GM12872 (cell line): Measurements from ENCODE around the gene HRH4.

ENCODE experiments used
- CTCF ChIP-seq: IDR thresholded peaks from 3 replicates; pipeline ENCODE4 v1.5.1; 2011; ENCODE audit warnings: low read depth, mild to moderate bottlenecking, low read length, moderate library complexity; ENCODE audit not compliant: insufficient read depth

Gene HRH4

GRCh38 chr18:24494586-24494985, 34.1 kb downstream of the HRH4 start:
- no peak for TF ChIP-seq CTCF

DNA sequence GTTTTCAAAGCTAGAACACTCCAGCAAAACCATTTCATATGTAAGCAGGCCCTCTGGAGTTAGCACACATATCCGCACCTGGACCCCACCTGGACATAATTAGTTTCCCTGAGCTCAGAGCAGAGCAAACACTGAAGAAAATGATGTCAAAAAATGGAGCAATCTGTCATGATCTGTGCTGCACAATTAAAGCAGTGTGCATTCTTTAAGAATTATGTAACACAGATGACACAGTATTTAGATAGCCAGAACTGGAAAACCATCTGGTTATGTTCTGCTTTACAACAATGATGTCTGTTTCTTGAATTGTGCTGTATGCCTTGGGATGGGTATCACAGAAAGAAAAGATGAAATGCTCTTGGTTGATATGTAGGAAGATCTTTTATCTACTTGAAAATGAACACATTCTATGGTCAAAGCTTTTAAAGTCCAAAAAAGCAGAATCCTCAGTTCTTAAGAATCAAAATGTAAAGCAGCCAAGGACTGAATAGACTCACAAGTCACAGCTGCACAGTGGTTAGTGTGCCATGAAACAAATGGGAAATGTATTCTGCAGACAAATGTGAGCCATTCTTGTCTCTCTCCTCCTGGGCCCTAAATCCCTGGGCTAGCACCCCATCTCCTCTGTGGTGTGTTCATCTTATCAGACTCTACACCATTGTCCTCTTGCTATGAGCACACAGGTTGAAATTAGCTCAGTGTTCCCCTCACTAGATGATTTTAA, 36.8 kb downstream of the HRH4 start:
- TF ChIP-seq CTCF = no peak

GRCh38 chr18:24499814-24500213, 39.4 kb downstream of the HRH4 start:
- no peak for TF ChIP-seq CTCF

DNA sequence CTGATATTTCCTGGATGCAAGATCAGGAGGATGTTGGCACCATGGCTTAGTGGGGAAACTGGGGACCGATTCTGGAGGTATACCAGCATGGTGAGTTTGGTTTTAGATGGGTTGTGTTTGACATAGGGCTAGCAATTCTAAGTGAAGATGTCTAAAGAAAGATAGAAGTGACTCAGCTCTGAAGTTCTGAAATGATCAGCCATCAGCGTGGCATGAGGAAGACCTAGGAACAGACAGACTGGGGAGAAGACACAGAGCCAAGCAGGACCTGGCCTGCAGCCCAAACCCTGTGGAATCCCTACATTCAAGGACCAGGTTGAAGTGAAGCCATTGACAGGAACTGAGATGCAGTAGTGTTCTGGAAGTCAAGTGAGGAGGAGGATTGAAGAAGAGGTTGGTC, 39.8 kb downstream of the HRH4 start:
- no peak for TF ChIP-seq CTCF

- TF ChIP-seq CTCF = no peak
Observed at GRCh38 chr18:24500766-24501165, 40.3 kb downstream of the HRH4 start.

GRCh38 chr18:24502667-24503523, 42.5 kb downstream of the HRH4 start:
- TF ChIP-seq CTCF = no peak

DNA sequence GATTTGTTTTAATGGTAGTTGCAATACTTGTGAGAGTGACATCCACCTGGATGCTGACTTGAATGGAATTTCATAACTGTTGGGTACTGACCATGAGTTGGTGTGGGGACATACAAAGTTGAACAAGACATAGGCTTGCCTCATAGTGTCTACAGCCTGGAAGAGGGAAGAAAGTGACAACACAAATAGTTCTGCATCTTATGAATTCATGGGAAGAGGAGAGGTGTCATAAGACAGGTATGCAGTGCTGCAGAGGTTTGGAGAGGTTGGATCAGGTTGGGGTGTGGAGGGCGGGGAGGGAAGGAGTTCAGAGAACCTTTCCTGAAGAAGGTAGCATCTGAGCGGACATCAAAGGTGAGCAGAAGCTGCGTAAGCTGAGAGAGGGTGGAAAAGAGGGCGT, 44.0 kb downstream of the HRH4 start:
- TF ChIP-seq CTCF = no peak
